Limb (tissue), 2 donors: ENCODE results near the gene PRPS1.
"Not testable (repeated sequence)": the region's sequence is repeated elsewhere in the genome, so short reads cannot be mapped to it uniquely, and the experiment has no call there.

Experiments used
- DNase-seq, 2 donors: peaks; one replicate each; pipeline ENCODE4 v3.0.0-alpha.2; 2016; ENCODE audit errors: extremely low spot score in 2 of 2

The PRPS1 gene

DNA sequence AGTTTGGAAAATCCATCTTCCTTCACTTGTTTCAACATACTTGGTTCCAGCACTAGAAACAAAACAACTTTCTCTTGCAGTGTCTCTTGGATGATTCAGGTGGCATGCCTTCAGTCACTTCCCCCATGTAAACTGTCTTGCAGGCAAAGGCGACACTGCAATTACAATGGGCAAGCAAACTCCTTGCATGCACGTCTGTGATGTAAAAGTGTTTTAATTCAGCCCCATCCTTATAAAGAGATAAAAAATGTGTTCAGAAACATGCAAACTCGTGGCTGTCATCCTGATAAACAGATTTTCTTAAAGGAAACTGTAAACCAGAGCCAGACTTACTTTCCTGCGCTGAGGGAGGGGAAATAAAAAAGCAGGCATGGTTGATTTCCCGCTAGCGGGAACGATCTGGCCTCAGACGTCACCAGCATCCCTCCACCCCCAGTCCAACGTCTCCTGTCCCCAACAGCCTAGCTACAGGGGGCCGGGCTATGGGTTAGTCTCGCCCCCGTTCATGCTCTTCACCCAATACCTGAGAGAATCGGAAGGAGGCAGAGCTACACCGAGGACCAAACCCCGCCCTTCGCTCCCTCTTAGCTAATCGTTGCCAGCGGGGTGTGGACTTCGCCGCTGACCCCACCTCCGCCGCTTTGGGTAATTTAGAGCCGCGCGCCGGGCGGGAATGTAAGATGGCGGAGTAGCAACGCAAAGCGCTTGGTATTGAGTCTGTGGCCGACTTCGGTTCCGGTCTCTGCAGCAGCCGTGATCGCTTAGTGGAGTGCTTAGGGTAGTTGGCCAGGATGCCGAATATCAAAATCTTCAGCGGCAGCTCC, at the start of gene PRPS1:
Gene PRPS1, plus strand, starts transcription at position 673 of the 824 bp plus-strand sequence. Its CDS starts 119 bp downstream, at position 792.
- peak; percentile 87 to 93 for DNase-seq

DNA sequence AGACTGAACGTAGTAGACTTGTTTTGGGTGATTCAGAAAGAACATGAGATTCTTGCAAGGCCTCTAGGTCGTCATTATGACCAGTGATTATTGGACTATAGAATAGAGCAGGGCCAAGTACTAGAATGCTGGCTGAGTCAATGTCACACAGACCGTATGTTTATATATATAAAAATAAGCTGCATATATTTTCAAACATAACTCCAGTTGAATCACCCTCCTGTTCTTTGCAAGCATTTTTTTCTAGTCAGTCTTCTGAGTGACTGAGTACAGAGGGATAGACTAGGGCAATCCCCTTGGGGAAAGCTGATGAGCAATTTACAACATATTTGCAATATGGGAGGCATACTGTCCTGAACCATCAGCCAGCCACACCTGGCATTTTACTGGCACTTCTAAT, 48.4 kb upstream of the PRPS1 start:
- DNase-seq: no peak

DNA sequence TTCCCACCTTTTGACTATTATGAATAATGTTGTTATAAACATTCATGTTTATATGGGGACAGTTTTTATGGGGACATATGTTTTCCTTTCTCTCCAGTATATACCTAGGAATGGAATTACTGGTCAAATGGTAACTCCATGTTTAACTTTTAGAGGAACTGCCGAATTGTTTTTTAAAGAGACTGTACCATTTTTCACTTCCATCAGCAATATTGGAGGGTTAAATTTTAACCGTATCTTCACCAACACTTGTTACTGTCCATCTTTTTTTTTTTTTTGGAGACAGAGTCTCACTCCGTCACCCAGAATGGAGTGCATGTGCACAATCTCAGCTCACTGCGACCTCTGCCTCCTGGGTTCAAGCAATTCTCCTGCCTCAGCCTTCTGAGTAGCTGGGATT, 46.4 kb upstream of the PRPS1 start:
- no peak for DNase-seq

DNA sequence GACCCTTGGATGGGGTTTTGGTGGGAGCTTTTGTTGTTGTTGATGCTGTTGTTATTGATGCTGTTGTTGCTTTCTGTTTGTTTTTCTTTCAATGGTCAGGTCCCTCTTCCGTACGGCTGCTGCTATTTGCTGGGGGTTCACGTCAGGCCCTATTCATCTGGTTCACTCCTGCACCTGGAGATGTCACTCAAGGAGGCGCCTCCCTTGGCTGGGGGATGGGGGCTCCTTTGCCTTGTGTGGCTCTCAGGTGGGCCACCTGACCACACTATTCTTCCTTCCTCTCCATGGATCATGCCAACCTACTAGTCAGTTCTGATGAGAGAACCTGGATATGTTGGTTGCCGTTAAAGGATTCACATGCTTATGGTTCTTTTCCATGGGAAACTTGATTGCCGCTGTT, 39.1 kb upstream of the PRPS1 start:
- no peak for DNase-seq

DNA sequence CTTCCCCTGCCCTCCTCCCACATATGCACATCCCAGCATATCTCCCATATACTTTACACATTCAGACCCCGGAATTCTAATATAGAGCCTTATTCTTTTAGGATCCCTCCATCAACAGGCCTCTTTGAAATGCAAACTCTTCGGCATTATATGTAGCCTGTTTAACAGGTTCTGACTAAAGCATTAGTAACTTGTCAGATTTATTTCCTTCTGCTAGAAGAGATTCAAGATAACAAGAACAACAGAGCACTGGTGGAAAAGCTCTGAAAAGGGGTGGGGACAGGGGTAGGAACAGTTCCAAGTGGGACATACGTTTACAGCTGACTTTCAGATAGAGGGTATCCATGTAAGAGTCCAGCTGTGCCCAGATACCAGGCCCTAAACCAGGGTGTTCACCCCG, 31.7 kb upstream of the PRPS1 start:
- no peak for DNase-seq

DNA sequence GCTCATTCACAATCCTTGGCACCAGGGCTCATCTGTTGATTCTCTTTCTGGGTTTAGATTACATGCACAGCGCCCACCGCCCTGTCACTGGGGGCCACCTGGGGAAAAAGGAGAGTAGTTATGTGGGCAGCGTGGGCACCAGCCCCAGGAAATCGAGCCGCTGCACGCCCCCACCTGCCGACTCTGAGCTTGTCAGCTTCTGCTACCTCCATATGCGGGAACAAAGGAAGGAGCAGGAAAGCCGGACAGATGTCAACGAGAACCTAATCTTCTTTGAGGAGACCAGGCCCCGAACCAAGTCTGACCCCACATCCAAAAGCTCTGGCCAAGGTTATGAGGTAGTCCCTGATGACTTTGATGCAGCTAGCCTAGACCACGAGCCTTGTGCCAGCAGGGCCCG, 31.0 kb upstream of the PRPS1 start:
- no peak for DNase-seq

DNA sequence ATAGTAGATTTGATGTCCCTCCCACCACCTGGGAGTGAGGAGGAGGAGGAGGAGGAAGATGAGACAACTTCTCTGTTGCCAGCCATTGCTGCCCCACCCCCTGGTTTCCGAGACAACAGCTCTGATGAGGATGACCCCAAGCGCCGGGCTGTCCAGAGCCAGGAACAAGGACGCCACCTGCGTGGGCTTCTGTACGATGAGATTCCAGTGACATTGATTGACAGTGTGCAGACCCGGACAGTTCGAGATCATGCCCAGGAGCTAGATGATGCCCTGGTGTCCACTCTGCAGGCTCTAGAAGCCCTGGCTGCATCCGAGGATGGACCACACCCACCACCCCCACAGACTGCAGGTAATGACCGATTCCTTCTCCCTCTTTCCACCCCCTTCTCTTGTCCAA, 30.5 kb upstream of the PRPS1 start:
- no peak for DNase-seq

DNA sequence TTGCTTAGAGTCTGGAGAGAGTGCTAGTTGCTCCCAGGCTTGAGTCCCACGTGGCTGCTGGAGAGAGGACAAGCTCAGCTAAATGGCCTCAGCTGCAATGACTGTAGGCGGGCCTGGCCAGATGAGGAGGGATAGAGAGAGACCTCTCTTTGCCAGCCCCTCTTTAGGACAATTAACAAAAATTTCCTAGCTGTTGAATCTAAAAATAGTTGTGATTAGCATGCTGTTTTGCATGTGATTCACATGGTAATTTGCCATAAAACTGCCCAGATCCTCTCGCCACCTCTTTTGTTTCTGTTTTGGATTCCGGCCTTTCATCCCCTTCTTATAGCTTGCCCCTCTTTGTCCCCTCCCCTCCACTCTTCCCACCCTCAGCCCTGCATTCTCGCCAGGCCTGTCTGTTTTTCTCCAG, 28.9 kb upstream of the PRPS1 start:
- no peak for DNase-seq

DNA sequence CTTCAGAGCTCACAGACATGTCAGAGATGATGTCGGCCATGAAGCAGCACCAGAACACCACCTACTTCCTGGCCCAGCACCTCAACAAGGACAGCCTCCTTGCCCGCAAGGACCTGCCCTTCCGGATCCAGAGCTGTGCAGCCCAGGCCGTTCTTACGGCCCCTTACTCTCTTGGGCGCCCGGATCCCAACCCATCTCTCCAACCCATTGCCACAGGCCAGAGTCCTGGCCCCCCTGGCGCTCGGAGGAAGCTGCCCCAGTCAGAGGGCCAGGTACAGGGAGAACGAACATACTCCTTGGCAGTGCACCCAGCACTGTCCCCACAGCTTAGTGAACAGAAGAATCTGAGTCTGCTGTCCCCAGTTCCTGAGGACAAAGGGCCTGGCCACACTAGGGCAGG, 27.9 kb upstream of the PRPS1 start:
- DNase-seq: no peak

DNA sequence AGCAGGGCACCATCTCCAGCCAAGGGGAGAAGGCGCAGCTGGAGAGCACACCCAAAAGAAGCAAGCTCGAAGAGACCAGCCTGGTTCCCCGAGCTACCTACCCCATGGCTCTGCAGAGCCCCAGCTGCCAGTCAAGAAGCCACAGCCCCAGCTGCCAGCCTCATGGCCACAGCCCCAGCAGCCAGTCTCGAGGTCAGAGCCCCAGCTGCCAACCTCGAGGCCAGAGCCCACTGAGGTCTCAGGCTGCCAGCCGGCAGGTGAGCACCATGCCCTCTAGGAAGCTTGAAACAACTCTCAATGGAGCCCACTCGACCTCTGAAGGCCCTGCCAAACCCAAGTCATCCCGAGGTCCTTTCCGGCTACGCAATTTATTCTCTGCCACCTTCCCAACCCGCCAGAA, 27.0 kb upstream of the PRPS1 start:
- no peak for DNase-seq

DNA sequence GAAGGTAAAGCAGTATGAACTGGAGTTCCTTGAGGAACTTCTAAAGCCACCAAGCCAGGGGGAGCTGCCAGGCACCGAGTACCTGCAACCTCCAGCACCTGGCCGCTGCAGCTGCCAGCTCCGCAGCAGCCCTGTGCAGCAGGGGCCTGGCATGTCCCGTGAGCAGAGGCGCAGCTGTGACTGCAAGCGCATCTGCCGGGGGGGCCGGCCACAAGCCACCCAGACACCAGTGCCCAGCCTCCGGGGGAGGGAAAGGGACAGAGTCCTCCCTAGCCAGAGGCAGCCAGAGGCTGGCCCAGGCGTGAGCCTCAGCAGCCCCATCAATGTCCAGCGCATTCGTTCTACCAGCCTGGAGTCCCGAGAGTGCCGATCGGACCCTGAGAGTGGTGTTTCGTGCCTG, 26.6 kb upstream of the PRPS1 start:
- no peak for DNase-seq

DNA sequence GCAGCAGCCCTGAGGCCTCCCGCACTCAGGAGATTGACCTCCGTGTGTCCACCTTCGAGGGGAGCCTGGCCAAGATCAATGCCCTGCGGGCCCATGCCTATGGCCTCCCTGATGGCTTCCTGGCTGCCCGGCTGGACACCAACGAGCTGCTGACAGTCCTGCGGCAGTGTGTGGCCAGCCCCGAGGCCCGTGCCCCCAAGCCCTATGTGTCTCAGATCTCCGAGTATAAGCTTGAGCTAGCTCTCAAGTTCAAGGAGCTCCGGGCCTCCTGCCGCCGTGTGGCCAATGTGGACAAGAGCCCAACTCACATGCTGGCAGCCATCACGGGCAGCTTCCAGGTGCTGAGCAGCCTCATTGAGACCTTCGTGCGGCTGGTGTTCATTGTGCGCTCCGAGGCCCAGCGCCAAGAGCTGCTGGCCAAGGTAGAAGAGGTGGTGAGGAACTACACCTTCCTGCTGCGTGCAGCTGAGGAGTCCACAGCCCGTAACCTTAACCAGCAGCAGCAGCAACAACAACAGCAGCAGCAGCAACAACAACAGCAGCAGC, 25.5 kb upstream of the PRPS1 start:
- DNase-seq: no peak

DNA sequence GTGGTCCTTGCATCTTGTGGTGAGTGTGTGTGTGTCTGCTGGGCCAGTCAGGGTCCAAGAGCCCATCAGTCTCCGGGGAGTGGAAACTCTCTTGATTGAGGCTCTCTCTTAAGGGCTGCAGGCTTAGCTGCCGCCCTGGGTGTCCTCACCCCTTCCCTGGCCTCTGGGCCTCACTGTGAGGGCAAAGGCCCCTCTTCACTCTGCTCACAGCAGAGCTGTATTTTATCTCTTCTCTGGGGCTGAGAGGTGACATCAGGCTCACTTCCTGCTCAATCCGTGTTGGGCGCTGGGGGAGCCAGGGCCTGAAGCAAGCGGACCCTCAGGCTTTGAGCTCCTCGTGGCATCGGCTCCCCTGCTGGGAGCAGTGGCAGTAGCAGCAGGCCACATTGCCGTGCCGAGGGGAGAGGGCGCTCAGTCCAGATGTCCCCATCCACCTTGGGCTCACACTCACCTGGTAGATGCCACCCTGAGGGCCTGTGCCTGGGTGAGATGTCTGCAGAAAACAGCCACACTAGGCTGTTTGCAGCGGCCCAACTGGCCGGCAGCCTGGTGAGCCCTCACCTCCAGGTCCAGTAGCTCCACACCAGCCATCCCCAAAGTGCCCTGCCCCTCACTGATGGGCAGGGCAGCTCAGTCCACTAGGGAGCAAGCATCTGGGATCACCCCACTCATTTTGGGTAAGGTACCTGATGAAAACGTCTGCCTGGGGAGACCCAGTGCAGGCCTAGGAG, 24.7 kb upstream of the PRPS1 start:
- no peak for DNase-seq

DNA sequence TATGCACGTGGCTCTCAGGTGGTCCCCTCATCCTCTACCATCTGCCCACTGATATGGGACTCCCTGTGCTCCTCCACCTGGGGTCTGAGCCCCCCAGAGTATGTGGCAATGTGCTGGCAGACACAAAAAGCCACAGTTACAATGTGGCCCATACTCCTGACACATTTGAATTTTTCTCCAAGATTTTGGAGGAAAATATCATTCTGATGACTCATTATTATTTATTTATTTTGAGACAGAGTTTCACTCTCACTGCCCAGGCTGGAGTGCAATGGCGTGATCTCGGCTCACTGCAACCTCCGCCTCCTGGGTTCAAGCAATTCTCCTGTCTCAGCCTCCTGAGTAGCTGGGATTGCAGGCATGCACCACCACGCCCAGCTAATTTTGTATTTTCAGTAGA, 19.2 kb upstream of the PRPS1 start:
- DNase-seq: not testable (repeated sequence)

DNA sequence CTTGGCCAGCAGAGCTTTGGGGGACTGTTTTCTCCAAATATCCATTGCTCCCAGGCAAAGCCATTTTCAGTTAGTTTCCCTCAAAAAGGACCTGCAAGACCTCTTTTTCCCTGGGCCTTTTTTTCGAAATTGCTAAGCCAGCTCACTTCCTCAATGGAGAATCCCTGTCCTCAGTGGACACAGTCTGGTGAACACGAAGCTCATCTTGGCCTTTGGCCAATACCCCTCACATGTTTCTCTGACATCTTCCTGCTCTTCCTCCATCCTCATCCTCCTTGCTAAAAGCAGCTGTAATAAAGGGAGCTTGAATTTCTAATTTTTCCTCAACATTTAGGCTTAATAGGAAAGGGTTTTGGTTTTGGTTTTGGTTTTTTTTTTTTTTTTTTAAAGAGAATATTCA, 17.6 kb upstream of the PRPS1 start:
- DNase-seq: no peak

DNA sequence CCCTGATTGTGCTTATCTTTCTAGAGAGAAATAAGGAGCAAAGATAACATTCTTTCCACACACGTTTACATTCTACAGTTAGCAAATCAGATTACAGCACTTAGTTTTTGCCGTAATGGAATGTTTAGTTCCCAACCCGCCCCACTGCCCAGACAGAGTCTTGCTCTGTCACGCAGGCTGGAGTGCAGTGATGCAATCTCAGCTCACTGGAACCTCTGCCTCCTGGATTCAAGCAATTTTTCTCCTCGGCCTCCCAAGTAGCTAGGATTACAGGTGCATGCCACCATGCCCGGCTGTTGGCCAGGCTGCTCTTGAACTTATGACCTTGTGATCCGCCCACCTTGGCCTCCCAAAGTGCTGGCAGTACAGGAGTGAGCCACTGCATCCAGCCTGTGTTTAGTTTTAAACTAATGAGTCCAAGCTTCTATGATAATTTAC, 8.4 kb upstream of the PRPS1 start:
- DNase-seq: no peak

DNA sequence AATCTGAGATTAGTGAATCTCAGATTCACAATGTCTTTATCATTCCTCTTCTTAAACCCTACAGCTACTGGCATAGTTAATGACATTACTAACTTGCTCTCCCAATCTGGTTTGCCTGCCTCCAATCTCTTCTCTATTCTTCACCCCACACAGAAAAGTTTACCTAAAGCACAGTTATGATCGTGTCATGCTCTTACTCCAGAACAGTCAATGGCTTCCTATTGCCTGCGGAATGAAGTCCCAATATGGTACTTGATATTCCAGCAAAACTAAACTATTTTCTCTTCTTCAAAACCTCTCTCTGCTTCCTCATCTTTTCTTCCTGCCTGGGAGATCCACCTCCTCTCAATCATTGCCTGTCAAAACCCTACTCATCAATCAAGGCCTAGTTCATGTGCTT, 3.4 kb upstream of the PRPS1 start:
- DNase-seq: no peak

DNA sequence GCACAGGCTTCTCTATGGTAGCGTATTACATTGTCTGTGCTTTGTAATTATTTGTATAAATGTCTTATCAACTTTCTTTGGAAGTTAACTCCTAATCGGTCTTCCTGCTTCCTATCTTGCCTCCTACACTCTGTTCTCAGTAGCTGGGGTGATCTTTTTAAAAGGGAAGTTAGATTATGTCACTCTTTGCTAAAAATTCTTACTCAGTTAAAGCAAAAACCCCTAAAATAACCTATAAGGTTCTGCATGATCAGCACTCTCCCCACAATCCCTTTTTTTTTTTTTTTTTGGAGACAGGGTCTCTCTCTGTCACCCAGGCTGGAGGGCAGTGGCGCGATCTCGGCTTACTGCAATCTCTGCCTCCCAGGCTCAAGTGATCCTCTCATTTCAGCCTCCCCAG, 2.6 kb upstream of the PRPS1 start:
- no peak for DNase-seq

DNA sequence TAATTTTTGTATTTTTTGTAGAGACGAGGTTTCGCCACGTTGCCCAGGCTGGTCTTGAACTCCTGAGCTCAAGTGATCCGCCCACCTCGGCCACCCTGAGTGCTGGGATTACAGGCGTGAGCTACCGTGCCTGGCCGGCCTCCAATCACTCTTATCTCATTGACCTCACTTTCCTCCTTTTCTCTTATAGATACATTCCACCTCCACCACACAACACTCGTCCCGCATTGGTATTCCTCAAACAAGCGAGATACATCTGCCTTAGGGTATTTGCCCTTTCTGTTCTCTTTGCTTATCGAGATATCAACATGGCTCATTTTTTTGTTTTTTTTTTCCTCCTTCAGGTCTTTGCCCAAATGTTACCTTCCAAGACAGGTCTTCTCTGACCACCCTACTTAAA, 1.8 kb upstream of the PRPS1 start:
- no peak for DNase-seq

DNA sequence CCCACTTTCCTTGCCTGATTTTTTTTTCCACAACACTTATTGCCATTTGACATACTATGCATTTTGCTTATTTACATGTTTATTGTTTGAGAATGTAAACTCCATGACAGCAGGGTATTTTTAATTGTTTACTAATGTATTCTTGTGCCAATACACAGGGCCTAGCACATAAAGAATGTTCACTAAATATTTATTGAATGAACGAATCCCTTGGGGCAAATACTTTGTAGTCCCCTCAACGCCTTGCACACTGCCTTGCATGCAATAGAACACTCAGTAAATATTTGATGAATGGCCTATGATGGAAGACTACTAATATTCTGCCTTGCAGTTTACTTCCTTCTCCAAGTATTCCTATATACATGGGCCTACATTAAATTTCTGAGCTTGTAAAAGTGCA, 1.4 kb upstream of the PRPS1 start:
- DNase-seq: no peak

DNA sequence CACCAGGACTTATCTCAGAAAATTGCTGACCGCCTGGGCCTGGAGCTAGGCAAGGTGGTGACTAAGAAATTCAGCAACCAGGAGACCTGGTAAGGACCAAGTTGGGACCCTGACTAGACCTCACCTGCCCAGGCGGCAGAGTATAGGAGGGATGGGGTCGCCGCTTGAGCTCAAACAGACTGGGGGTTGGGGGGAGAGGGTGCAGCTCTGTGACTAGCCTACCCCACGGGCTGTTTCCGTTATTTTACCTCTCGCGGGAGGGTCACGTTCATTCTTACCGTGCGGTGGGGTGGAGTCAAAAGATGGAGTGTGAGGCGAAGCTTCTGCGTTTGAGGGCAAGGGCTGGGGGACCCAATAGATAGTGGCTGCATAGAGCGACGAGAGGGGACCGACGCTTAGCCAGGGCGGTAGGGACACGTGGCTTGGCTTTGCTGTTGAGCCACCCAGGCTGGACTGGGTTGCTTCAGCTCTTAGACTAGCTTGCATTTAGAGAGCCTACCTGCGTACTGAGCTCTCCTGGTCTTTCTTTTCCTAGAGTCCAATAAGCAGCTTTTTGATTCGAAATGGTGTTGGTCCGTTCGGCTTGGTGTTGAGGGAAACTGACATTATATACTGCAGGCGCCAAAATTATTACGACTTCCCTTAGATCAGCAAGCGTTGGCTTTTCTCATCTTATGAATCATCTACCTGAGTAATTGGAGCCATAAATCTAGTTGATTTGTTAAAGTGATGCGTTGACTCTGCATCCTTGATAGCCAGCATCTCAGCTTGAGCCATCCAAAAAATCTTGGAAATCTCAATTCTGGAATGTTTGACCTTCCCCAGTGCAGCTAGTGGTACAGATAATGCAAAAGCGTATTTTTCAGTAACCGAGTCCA, 591 bp downstream of the PRPS1 start:
- DNase-seq: peak in 1 of 2 donors; percentile 59

DNA sequence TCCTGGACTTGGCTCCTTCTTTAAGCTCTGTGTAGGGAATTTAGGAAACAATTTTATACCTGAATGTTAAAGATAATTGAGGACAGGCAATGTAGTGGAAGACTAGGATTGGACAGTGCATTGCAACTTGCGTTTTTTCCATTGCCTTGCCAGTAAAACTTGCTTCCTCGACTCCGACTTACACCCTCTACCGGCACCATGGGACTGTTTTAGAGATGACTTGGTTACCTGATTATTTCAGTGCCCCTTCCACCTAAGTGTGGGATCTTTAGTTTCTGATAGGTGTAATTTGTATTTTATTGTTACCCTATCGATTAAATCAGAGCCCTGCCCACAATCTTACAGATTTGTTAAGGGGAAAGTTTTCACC, 1.2 kb downstream of the PRPS1 start:
- DNase-seq: peak in 1 of 2 donors; percentile 24
